Measurements from ENCODE around the gene SRPRB.

The SRPRB gene

GRCh38 chr3:133841196-133841595 lies 35.6 kb downstream of the SRPRB start:
- no peak for TF ChIP-seq CTCF (IDR thresholded peaks at IDR 0.05; ENCODE audit: insufficient read depth, low read length, poor library complexity, severe bottlenecking)
- DNase-seq (ENCODE audit: extremely low read depth, insufficient read length): no peak
- H3K36me3 ChIP-seq (ENCODE audit: control insufficient read depth, insufficient read depth, low read length): no peaks in the 10 kb centered on the region
- peaks cover 4% of the 10 kb centered on the region for H3K27me3 ChIP-seq (replicated peaks; ENCODE audit: control insufficient read depth, insufficient read depth, low read length)
- no peak overlapping the region for H3K4me3 ChIP-seq (replicated peaks; ENCODE audit: low read depth, low read length)

GRCh38 chr3:133842158-133842557 lies 36.5 kb downstream of the SRPRB start:
- H3K36me3 ChIP-seq (ENCODE audit: control insufficient read depth, insufficient read depth, low read length): no peaks in the 10 kb centered on the region
- H3K4me3 ChIP-seq (replicated peaks; ENCODE audit: low read depth, low read length): no peak overlapping the region
- no peak for TF ChIP-seq CTCF (IDR thresholded peaks at IDR 0.05; ENCODE audit: insufficient read depth, low read length, poor library complexity, severe bottlenecking)
- no peak for DNase-seq (ENCODE audit: extremely low read depth, insufficient read length)
- H3K27me3 ChIP-seq (replicated peaks; ENCODE audit: control insufficient read depth, insufficient read depth, low read length): peaks cover 4% of the 10 kb centered on the region

GRCh38 chr3:133843634-133844033 lies 38.0 kb downstream of the SRPRB start:
- Histone ChIP-seq H3K36me3 (ENCODE audit: control insufficient read depth, insufficient read depth, low read length) (no peaks in the 10 kb centered on the region), H3K4me3 (replicated peaks; ENCODE audit: low read depth, low read length) (no peak overlapping the region), H3K27me3 (replicated peaks; ENCODE audit: control insufficient read depth, insufficient read depth, low read length) (peaks cover 2% of the 10 kb centered on the region)
- no peak for DNase-seq (ENCODE audit: extremely low read depth, insufficient read length)
- no peak for TF ChIP-seq CTCF (IDR thresholded peaks at IDR 0.05; ENCODE audit: insufficient read depth, low read length, poor library complexity, severe bottlenecking)

- no peak overlapping the region for H3K4me3 ChIP-seq (replicated peaks; ENCODE audit: low read depth, low read length)
- H3K27me3 ChIP-seq (replicated peaks; ENCODE audit: control insufficient read depth, insufficient read depth, low read length): peaks cover 2% of the 10 kb centered on the region
- H3K36me3 ChIP-seq (ENCODE audit: control insufficient read depth, insufficient read depth, low read length): no peaks in the 10 kb centered on the region
- DNase-seq (ENCODE audit: extremely low read depth, insufficient read length): no peak
- TF ChIP-seq CTCF (IDR thresholded peaks at IDR 0.05; ENCODE audit: insufficient read depth, low read length, poor library complexity, severe bottlenecking): no peak
Observed at GRCh38 chr3:133845127-133845526, 39.5 kb downstream of the SRPRB start.

- Histone ChIP-seq H3K4me3 (replicated peaks; ENCODE audit: low read depth, low read length) (no peak overlapping the region), H3K27me3 (replicated peaks; ENCODE audit: control insufficient read depth, insufficient read depth, low read length) (no peaks in the 10 kb centered on the region), H3K36me3 (ENCODE audit: control insufficient read depth, insufficient read depth, low read length) (no peaks in the 10 kb centered on the region)
- no peak for DNase-seq (ENCODE audit: extremely low read depth, insufficient read length)
- no peak for TF ChIP-seq CTCF (IDR thresholded peaks at IDR 0.05; ENCODE audit: insufficient read depth, low read length, poor library complexity, severe bottlenecking)
Observed at GRCh38 chr3:133849346-133849745, 43.7 kb downstream of the SRPRB start.

- no peaks in the 10 kb centered on the region for H3K36me3 ChIP-seq (ENCODE audit: control insufficient read depth, insufficient read depth, low read length)
- TF ChIP-seq CTCF (IDR thresholded peaks at IDR 0.05; ENCODE audit: insufficient read depth, low read length, poor library complexity, severe bottlenecking): no peak
- no peaks in the 10 kb centered on the region for H3K27me3 ChIP-seq (replicated peaks; ENCODE audit: control insufficient read depth, insufficient read depth, low read length)
- no peak for DNase-seq (ENCODE audit: extremely low read depth, insufficient read length)
- H3K4me3 ChIP-seq (replicated peaks; ENCODE audit: low read depth, low read length): no peak overlapping the region
Observed at GRCh38 chr3:133850034-133850433, 44.4 kb downstream of the SRPRB start.
